22Rv1 (cell line): ENCODE data around the gene NECAB3.
A peak's percentile ranks its signal among the peaks of the same experiment; 100 is the strongest.

ENCODE experiments used
- H3K27ac ChIP-seq: fragments of 450-650 bp; 2 replicates; pipeline ENCODE4 v1.5.1; 2017
- ZFX ChIP-seq: fragments of 450-650 bp; IDR thresholded peaks from 2 replicates; pipeline ENCODE4 v1.6.1; 2017; ENCODE audit warnings: antibody characterized with exemption, borderline replicate concordance
- TF ChIP-seq, protein P1 (sequence below): fragments of 450-650 bp; IDR thresholded peaks from 2 replicates; pipeline ENCODE4 v1.5.1; 2017; ENCODE audit warnings: mild to moderate bottlenecking

NECAB3 gene

GRCh38 chr20:33687370-33687915 lies 13.2 kb upstream of the NECAB3 start:
- H3K27ac ChIP-seq = no peak overlapping the region
- TF ChIP-seq, protein P1, sequence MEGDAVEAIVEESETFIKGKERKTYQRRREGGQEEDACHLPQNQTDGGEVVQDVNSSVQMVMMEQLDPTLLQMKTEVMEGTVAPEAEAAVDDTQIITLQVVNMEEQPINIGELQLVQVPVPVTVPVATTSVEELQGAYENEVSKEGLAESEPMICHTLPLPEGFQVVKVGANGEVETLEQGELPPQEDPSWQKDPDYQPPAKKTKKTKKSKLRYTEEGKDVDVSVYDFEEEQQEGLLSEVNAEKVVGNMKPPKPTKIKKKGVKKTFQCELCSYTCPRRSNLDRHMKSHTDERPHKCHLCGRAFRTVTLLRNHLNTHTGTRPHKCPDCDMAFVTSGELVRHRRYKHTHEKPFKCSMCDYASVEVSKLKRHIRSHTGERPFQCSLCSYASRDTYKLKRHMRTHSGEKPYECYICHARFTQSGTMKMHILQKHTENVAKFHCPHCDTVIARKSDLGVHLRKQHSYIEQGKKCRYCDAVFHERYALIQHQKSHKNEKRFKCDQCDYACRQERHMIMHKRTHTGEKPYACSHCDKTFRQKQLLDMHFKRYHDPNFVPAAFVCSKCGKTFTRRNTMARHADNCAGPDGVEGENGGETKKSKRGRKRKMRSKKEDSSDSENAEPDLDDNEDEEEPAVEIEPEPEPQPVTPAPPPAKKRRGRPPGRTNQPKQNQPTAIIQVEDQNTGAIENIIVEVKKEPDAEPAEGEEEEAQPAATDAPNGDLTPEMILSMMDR = no peak
- TF ChIP-seq ZFX = no peak

GRCh38 chr20:33686984-33687366 lies 12.7 kb upstream of the NECAB3 start:
- TF ChIP-seq ZFX = no peak
- TF ChIP-seq, protein P1 = no peak

DNA sequence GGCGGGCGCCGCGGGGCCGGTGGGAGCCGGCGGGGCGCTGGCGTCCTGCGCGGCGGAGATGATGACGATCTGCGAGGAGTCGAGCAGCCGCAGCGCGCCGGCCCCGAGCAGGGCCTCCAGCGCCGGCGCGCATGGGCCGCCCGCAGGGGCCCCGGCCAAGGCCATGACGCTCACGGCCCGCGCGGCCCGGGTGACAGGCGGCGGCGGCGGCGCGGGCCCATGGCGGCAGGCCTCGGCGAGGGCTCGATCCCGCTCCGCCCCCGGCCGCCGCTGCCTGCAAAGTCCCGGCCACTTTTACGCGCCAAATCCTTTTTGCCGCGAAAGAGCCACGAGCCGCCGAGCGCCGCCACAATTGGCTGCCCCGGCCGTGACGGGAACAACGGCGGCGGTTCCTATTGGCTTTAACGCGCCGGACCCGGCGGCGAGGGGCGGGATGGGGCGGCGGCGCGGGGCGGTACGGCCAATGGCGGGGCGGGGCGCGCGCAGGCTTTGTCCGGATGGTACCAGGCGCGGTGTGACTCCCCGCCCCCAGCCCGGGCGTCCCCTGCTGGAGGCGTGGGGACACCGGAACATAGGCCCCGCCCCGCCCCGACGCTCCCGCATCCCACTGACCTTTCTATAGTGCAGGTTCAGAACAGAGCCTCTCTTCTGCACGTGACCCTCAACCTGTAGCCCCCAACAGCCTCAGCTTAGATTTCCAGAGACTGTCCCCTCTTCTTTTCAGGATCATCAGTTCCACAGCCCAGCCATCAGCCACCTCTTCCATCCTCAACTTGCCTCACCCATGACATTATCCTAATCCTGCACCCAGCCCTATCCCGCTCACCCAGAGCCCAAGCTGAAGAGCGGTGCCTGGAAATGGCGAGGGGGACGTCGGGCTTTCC lies 12.1 kb upstream of the NECAB3 start, which contains the start of gene E2F1:
Gene E2F1 (minus strand): TSS at position 286 of the 884 bp plus-strand sequence. CDS start 121 bp downstream, at position 165.
- no peak for TF ChIP-seq ZFX
- TF ChIP-seq, protein P1 = peak; percentile 34
- peak within 1 kb of the TSS; percentile 86 for H3K27ac ChIP-seq

More at GRCh38 chr20:33686984-33687366, 12.7 kb upstream of the NECAB3 start:
- 0 out of 2 replicates have a peak overlapping the region, but pooled peaks have one; percentile 86 for H3K27ac ChIP-seq

GRCh38 chr20:33685328-33686099 lies 11.3 kb upstream of the NECAB3 start:
- peak overlapping the region; percentile 86 for H3K27ac ChIP-seq
- TF ChIP-seq, protein P1 = no peak

- TF ChIP-seq, protein P1 = no peak
- no peak for TF ChIP-seq ZFX
- peak overlapping the region; percentile 86 for H3K27ac ChIP-seq
Observed at GRCh38 chr20:33684533-33685327, 10.5 kb upstream of the NECAB3 start.

DNA sequence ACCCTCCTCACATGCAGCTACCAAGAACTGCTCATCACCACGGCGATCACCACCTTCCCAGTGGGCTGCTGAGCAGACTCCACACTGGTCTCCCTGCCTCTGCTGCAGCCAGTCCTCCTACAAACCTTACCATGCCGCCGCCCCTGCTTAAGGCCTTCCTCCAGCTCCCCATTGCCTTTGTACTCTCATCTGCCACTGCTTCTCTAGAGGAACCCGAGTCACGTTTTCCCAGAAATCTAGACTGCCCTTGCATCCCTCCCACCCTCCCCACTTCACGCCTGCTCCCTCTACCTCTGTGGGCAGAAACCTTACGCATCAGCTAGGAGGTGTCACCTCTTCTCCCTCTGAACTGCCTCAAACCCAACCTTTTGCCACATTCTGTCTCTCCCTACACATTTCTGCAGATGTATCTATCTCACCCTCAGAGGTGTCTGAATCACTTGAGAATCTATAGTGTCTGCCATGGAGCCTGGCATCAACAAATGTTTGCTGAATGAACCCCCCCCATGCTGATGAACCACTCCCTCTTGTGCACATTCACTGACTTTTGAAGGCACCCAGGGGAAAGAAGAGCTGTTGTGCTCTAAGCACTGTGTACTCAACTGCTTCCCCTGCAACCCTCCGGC lies 7.6 kb upstream of the NECAB3 start:
- TF ChIP-seq ZFX = no peak
- TF ChIP-seq, protein P1 = no peak
- no peak overlapping the region; the same call in 1 of the 2 replicates for H3K27ac ChIP-seq
